Activated naive CD4-positive, alpha-beta T cell treated with anti-CD3 and anti-CD28 coated beads, Interleukin-2, amount 10 ng/mL, durations not matched to agents 7 days and 5 days (primary cell): ENCODE results near the gene SCN1B.
A peak's percentile ranks its signal among the peaks of the same experiment; 100 is the strongest.
"Not testable (repeated sequence)": the region's sequence is repeated elsewhere in the genome, so short reads cannot be mapped to it uniquely, and the experiment has no call there.

Experiments
- CTCF ChIA-PET: fragments of 350-600 bp; sonication (Branson Sonifier 250); formaldehyde crosslinking; loops from one replicate; lab custom pipeline; 2021; ENCODE audit warnings: antibody characterized with exemption; lab: Charles Lee
- DNase-seq: peaks from one replicate; pipeline ENCODE4 v3.0.0-alpha.2; 2020
- H3K27ac Mint-ChIP-seq: one replicate; pipeline ENCODE4 v1.8.0; 2021; ENCODE audit warnings: mild to moderate bottlenecking, moderate library complexity, mixed read lengths
- H3K27me3 Mint-ChIP-seq: one replicate; pipeline ENCODE4 v1.8.0; 2021; ENCODE audit warnings: mild to moderate bottlenecking, mixed read lengths
- H3K36me3 Mint-ChIP-seq: one replicate; pipeline ENCODE4 v1.8.0; 2021; ENCODE audit warnings: mixed read lengths
- H3K4me1 Mint-ChIP-seq: one replicate; pipeline ENCODE4 v1.8.0; 2021; ENCODE audit warnings: mixed read lengths
- H3K4me3 Mint-ChIP-seq: one replicate; pipeline ENCODE4 v1.8.0; 2021; ENCODE audit warnings: mild to moderate bottlenecking, moderate library complexity, mixed read lengths
- H3K9me3 Mint-ChIP-seq: one replicate; pipeline ENCODE4 v1.8.0; 2021; ENCODE audit warnings: mixed read lengths

SCN1B gene

DNA sequence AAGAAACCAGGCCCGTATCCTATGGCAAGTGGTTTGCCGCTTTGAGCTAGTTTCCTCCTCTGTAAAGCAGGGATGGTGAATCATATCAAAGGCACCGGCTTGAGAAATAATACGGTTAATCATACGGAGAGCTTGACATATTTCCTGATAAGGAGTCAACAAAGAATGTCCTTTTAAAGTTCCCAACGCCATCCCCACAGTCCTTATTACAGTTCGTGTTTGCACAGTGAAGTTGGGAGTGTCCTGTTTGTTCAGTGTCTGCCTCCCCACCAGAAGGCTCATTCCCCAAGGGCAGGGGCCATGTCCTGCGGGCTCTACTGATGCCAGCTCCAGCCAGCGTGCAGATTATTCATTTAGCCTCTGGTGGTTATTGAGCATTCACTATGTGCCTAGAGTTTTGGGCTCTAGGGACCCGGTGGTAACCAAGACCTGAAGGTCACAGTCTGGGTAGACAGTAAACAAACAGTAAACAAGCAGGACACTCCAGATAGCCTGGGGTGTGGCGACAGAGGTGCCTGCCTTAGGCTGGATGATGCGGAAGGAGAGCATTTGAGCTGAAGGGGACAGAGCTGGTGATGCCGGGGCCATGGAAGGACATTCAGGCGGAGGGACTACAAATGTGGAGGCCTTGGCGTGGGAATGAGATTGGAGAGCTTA lies 23.8 kb upstream of the SCN1B start:
- Mint-ChIP-seq H3K9me3 (no peaks in the 10 kb centered on the region), H3K27me3 (no peaks in the 10 kb centered on the region), H3K36me3 (peaks cover 57% of the 10 kb centered on the region), H3K27ac (peak overlapping the region; percentile 15), H3K4me3 (no peak overlapping the region), H3K4me1 (peaks cover 54% of the 10 kb centered on the region)
- CTCF ChIA-PET, result interaction anchor here (3.6 kb wide), 1 partner anchor 34 kb away, joined by 18 read pairs; no protein-coding TSS in a partner anchor
- no peak for DNase-seq

DNA sequence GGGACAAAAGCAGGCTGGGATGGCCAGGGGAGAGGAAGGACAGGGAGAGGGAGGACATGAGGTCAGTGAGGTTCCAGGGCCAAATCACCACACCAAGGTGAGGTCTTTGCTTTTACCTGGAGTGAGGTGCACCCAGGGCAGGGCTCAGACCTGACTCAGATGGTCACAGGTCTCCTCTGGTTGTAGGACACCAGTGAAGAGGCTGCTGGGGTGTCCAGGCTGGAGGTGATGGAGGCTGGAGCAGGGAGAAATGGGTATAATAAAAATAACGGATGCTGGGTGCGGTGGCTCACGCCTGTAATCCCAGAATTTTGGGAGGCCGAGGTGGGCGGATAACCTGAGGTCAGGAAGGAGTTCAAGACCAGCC lies 23.3 kb upstream of the SCN1B start:
- CTCF ChIA-PET, result interaction anchor here (3.6 kb wide), 1 partner anchor 34 kb away, joined by 18 read pairs; no protein-coding TSS in a partner anchor
- H3K4me3 Mint-ChIP-seq, result no peak overlapping the region
- H3K27me3 Mint-ChIP-seq, result no peaks in the 10 kb centered on the region
- no peaks in the 10 kb centered on the region for H3K9me3 Mint-ChIP-seq
- no peak for DNase-seq
- H3K36me3 Mint-ChIP-seq, result peaks cover 57% of the 10 kb centered on the region
- H3K4me1 Mint-ChIP-seq, result peaks cover 55% of the 10 kb centered on the region
- peak overlapping the region; percentile 15 for H3K27ac Mint-ChIP-seq

DNA sequence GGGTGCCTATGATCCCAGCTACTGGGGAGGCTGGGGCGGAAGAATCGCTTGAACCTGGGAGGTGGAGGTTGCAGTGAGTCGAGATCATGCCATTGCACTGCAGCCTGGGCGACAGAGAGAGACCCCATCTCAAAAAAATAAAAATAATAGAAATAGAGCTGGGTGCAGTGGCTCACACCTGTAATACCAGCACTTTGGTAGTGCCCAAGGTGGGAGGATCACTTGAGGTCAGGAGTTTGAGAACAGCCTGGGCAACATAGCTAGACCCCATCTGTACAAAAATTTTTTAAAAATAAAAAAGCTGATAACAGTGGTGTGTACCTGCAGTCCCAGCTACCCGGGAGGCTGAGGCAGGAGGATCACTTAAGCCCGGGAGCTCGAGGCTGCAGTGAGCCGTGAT lies 22.8 kb upstream of the SCN1B start:
- CTCF ChIA-PET, result interaction anchor here (3.6 kb wide), 1 partner anchor 35 kb away, joined by 18 read pairs; no protein-coding TSS in a partner anchor
- H3K27me3 Mint-ChIP-seq, H3K4me3 Mint-ChIP-seq, H3K9me3 Mint-ChIP-seq, DNase-seq: not testable (repeated sequence)
- Mint-ChIP-seq H3K36me3 (peaks cover 57% of the 10 kb centered on the region), H3K4me1 (peaks cover 55% of the 10 kb centered on the region), H3K27ac (peak overlapping the region; percentile 15)

DNA sequence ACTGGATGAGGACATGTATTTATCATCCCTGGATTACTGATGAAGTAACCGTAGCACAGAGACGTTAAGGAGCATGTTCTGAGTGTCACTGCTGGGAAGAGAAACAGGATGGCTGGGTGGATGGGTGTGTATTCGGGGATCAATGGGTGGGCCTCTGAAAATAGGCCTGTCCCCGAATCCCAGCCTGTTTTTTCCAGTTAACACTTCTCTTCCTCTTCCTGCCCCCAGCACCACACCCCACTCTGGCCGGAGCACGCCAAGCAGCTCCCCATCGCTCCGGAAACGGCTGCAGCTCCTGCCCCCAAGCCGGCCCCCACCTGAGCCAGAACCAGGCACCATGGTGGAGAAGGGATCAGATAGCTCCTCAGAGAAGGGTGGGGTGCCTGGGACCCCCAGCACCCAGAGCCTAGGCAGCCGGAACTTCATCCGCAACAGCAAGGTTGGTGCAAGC lies 21.4 kb upstream of the SCN1B start:
- peaks cover 54% of the 10 kb centered on the region for H3K36me3 Mint-ChIP-seq
- CTCF ChIA-PET, result interaction anchor here (3.6 kb wide), 1 partner anchor 36 kb away, joined by 18 read pairs; no protein-coding TSS in a partner anchor
- H3K4me3 Mint-ChIP-seq, result no peak overlapping the region
- no peak overlapping the region for H3K27ac Mint-ChIP-seq
- no peaks in the 10 kb centered on the region for H3K9me3 Mint-ChIP-seq
- peaks cover 55% of the 10 kb centered on the region for H3K4me1 Mint-ChIP-seq
- no peak for DNase-seq
- H3K27me3 Mint-ChIP-seq, result no peaks in the 10 kb centered on the region

DNA sequence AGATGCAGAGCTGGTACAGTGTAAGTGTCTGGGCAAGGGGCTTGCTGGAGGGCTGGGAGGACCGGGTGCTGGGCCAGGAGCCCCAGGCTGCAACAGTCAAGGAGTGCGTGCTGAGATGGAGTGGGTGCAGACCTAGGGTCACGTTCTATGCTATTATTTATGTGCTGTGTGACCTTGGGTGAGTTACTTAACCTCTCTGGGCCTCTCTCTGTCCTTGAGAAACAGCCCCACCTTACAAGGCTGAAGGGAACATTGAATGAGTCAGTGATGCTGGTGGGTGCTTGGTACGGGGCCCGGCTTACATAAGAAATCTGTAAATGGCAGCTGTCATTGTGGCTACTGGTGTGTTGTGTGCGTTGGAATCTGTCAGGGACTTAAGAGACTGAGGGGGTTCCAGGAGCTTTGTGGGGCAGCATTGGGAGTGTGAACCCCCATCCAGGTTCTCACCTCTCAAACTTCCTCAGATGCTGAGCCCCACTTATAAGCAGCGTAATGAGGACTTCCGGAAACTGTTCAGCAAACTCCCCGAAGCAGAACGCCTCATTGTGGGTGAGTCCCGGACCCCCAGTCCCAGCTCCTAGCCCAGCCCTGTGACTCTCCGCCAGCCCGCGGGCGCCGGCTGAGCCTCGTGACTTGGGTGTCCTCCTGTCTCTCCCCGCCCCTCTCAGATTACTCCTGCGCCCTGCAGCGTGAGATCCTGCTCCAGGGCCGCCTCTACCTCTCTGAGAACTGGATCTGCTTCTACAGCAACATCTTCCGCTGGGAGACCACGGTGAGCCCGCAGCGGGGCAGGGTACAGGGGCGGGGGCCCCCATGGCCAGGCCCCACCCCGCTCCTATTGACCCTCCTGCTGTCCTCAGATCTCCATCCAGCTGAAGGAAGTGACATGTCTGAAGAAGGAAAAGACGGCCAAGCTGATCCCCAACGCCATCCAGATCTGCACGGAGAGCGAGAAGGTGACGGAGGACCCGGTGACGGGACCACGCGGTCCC lies 20.6 kb upstream of the SCN1B start:
- peaks cover 56% of the 10 kb centered on the region for H3K36me3 Mint-ChIP-seq
- H3K27ac Mint-ChIP-seq, result no peak overlapping the region
- no peak overlapping the region for H3K4me3 Mint-ChIP-seq
- H3K27me3 Mint-ChIP-seq, result no peaks in the 10 kb centered on the region
- no peak for DNase-seq
- H3K4me1 Mint-ChIP-seq, result peaks cover 56% of the 10 kb centered on the region
- CTCF ChIA-PET, result interaction anchor here (1.2 to 5.4 kb wide), 3 partner anchors 15 to 37 kb away, joined by 3 to 65 read pairs (median 18); no protein-coding TSS in a partner anchor
- no peaks in the 10 kb centered on the region for H3K9me3 Mint-ChIP-seq

DNA sequence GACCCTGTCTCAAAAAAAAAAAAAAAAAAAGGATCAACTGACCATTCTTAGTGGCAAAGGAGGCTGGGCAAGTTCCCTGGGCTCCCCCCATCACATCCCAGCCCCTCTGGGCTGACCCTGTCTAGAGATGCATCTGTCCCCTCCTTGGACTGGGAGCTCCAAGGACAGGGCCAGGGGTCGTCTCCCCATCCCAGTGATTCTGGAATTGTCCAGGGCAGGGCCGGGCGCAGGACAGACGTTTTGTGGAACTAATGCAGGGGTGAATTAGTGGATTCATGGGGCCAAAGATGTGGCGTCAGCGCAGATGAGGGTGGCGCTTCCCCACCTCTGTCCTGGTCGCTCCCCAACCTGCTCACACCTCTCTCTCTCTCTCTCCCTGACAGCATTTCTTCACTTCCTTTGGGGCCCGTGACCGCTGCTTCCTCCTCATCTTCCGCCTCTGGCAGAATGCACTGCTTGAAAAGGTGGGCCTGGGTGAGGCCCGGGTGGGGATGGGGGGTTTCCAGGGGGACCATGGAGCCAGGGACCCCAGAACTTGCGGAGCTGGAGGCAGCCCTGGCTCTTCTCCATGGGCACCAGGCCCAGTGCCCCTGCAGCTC lies 19.1 kb upstream of the SCN1B start:
- DNase-seq, result no peak
- H3K27me3 Mint-ChIP-seq, result no peaks in the 10 kb centered on the region
- no peaks in the 10 kb centered on the region for H3K9me3 Mint-ChIP-seq
- peak overlapping the region; percentile 52 for H3K27ac Mint-ChIP-seq
- CTCF ChIA-PET, result interaction anchor here (0.7 to 5.4 kb wide), 2 partner anchors 32 to 38 kb away, joined by 3 to 65 read pairs; no protein-coding TSS in a partner anchor
- H3K4me1 Mint-ChIP-seq, result peaks cover 65% of the 10 kb centered on the region
- peaks cover 65% of the 10 kb centered on the region for H3K36me3 Mint-ChIP-seq
- H3K4me3 Mint-ChIP-seq, result no peak overlapping the region

DNA sequence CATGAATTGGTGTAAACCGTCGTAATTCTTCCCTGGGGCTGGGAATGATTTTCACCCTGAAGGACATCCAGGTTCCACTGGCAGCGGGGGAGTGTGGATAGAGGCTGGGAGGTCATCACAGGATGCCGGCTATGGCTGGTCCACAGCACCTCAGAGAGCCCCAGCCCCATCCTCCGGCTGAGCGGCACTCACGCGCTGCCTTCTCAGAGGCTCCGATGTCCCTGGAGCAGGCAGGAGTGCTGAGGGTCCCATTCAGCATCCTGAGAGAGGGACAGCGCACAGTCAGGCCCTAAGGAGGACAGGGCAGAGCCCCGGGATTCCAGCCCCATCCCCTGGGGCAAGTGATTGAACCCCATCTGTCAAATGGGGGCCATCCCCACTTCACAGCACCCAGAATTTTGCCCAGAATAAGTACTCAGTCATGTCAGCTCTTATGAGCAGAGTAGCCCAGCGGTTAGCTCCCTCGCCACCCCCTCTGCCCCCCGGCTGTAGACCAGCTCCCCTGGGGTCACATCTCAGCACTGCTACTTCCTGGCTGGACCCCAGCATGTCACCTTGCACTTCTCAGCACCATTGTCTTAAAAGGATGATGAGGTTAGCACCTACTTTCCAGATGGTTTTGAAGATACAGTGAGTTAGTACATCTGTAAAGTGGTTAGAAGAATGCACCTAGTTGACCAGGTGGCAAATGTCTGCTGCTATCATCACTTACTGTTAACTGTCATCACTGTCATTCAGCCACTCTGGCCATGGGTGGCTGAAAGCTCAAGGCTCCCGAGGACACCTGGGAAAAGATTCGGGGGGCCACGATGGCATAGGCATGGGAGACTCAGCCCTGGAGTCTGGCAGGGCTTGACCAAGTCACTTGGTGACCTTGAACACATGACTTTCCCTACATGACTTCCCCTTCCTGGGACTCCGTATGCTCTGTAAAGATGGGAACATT lies 18.3 kb upstream of the SCN1B start:
- CTCF ChIA-PET, result interaction anchor here (0.7 to 5.4 kb wide), 3 partner anchors 39 to 129 kb away, joined by 3 to 65 read pairs (median 12); no protein-coding TSS in a partner anchor
- no peak for DNase-seq
- H3K36me3 Mint-ChIP-seq, result peaks cover 58% of the 10 kb centered on the region
- H3K27me3 Mint-ChIP-seq, result no peaks in the 10 kb centered on the region
- H3K4me3 Mint-ChIP-seq, result no peak overlapping the region
- peak overlapping the region; percentile 83 for H3K27ac Mint-ChIP-seq
- H3K9me3 Mint-ChIP-seq, result no peaks in the 10 kb centered on the region
- H3K4me1 Mint-ChIP-seq, result peaks cover 59% of the 10 kb centered on the region

DNA sequence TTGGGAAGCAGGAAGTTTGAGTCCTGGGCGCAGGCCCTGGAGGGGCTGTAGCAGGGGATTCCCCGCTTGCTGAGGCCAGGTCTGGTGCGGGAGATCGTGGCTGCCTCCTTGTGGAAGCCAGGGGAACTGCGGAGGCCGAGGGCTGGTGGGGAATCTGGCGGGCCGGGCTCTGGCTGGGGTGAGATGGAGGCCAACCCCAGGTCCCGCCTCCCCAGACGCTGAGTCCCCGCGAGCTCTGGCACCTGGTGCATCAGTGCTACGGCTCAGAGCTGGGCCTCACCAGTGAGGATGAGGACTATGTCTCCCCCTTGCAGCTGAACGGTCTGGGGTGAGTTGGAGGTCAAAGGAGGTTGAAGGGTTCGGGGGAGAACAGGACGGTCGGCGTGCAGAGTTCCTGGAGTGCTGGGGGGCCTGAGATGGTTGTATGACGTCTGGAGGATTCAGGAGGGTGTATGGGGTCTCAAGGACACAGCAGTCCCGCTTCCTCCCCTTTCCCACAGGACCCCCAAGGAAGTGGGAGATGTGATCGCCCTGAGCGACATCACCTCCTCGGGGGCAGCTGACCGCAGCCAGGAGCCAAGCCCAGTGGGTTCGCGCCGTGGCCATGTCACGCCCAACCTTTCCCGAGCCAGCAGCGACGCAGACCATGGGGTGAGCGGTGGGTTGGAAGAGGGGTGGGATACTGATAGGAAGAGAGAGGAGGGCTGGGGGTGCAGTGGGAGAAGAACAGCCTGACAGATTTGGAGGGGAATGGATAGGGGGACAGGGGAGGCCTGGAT lies 17.0 kb upstream of the SCN1B start:
- Mint-ChIP-seq H3K4me3 (peak overlapping the region; percentile 25), H3K27me3 (no peaks in the 10 kb centered on the region), H3K27ac (peak overlapping the region; percentile 92), H3K4me1 (peaks cover 65% of the 10 kb centered on the region), H3K9me3 (no peaks in the 10 kb centered on the region), H3K36me3 (peaks cover 65% of the 10 kb centered on the region)
- DNase-seq, result peak; percentile 84
- CTCF ChIA-PET, result interaction anchor here (0.7 to 5.4 kb wide), 9 partner anchors 9 to 341 kb away, joined by 3 to 65 read pairs (median 4); partner anchors contain the start of gene GRAMD1A

DNA sequence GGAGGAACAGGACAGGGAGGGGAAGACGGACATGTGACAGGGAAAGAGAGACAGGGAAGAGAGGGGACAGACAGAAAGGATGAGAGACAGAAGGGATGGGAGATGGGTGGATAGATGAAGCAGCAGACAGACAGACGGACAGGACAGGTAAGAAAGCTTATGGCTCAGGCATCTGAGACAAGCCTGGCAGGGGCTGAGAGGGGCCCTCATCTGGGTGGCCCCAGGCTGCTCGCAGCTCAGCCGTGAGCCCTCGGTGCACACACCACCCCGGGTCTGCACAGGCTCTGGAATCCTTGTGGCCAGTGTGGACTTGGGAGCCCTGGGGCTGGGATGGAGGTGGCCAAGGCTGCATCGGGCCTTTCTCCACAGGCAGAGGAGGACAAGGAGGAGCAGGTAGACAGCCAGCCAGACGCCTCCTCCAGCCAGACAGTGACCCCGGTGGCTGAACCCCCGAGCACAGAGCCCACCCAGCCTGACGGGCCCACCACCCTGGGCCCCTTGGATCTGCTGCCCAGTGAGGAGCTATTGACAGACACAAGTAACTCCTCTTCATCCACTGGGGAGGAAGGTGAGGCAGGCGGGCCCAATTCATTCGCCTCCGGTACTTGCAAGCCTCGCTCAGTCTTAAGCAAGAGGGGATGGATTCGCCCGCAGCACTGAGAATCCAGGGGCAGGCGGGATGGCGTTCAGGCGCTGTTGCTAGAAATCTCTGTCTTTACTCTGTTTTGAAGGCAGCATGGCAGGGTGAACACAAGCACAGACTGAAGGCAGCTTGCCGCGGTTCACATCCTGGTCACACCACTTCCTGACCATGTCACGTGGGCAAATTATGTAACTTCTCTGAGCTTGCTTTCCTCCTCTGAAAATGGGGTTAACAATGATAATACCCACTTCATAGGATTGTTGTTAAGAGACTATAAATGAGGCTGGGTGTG lies 16.2 kb upstream of the SCN1B start:
- H3K36me3 Mint-ChIP-seq, result peaks cover 69% of the 10 kb centered on the region
- CTCF ChIA-PET, result interaction anchor here (0.9 to 5.4 kb wide), 8 partner anchors 9 to 341 kb away, joined by 3 to 65 read pairs (median 4); partner anchors contain the start of gene GRAMD1A
- peak overlapping the region; percentile 92 for H3K27ac Mint-ChIP-seq
- H3K4me3 Mint-ChIP-seq, result peak overlapping the region; percentile 57
- no peaks in the 10 kb centered on the region for H3K9me3 Mint-ChIP-seq
- H3K4me1 Mint-ChIP-seq, result peaks cover 65% of the 10 kb centered on the region
- H3K27me3 Mint-ChIP-seq, result no peaks in the 10 kb centered on the region
- peak; percentile 86 for DNase-seq

DNA sequence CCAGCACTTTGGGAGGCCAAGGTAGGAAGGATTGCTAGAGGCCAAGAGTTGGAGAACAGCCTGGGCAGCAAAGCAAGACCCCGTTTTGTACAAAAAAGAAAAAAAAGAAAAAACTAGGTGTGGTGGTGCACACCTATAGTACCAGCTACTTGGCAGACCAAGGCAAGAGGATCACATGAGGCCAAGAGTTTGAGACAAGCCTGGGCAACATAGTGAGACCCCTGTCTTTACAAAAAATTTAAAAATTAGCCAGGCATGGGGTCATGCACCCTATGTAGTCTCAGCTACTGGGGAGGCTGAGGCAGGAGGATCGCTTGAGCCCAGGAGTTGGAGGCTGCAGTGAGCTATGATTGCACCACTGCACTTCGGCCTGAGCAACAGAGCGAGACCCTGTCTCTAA lies 15.5 kb upstream of the SCN1B start:
- CTCF ChIA-PET, result interaction anchor here (1.0 to 5.4 kb wide), 4 partner anchors 8 to 42 kb away, joined by 3 to 65 read pairs (median 9); partner anchors contain the start of gene GRAMD1A
- DNase-seq, H3K27me3 Mint-ChIP-seq, H3K9me3 Mint-ChIP-seq, H3K4me3 Mint-ChIP-seq: not testable (repeated sequence)
- H3K36me3 Mint-ChIP-seq, result peaks cover 69% of the 10 kb centered on the region
- H3K27ac Mint-ChIP-seq, result peak overlapping the region; percentile 92
- peaks cover 62% of the 10 kb centered on the region for H3K4me1 Mint-ChIP-seq

DNA sequence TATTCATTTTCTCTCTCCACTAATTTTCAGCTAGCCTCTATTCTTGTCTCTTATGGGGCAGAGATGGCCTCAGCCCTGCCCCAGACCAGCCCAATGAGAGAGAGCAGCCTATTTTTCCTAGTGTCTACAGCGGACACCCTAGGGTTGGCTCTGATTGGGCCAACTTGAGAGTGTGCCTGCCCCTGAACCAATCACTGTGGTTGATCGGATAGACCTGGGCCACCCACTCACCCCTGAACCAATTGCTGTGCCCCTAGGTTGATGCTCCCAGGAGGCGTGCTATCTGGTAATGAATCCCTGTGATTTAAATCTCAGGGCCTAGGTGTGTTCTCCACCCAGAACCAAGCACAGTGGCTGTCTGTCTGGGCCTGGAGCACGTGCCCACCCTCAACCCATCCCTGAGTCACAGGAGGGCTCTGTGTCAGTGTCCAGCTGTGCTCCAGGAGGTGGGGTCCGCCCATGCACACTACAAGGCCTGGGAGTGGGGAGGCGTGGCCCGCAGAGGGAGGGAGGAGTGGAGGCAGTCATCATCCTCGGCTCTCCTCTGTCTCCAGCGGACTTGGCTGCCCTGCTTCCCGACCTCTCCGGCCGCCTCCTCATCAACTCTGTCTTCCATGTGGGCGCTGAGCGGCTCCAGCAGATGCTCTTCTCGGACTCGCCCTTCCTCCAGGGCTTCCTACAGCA lies 14.9 kb upstream of the SCN1B start:
- Mint-ChIP-seq H3K36me3 (peaks cover 65% of the 10 kb centered on the region), H3K9me3 (no peaks in the 10 kb centered on the region), H3K27me3 (no peaks in the 10 kb centered on the region), H3K27ac (peak overlapping the region; percentile 24), H3K4me1 (peaks cover 60% of the 10 kb centered on the region), H3K4me3 (no peak overlapping the region)
- no peak for DNase-seq
- CTCF ChIA-PET, result interaction anchor here (1.0 to 5.4 kb wide), 4 partner anchors 15 to 42 kb away, joined by 3 to 65 read pairs (median 10); partner anchors contain the start of gene GRAMD1A
